ENCODE results near the gene NR1I2.

DNA sequence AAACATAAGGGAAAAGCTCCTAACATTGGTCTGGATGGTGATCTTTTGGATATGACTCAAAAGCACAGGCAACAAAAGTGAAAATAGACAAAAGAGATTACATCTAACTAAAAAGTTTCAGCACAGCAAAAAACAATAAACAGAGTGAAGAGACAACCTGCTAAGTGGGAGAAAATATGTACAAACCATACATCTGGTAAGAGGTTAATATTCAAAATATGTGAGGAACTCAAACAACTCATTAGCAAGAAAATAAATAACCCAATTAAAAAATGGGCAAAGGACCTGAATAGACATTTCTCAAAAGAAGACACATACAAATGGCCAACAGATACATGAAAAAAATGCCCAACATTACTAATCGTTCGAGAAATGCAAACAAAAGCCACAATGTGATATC is 19.0 kb upstream of the NR1I2 start:
- TF ChIP-seq, protein P1, sequence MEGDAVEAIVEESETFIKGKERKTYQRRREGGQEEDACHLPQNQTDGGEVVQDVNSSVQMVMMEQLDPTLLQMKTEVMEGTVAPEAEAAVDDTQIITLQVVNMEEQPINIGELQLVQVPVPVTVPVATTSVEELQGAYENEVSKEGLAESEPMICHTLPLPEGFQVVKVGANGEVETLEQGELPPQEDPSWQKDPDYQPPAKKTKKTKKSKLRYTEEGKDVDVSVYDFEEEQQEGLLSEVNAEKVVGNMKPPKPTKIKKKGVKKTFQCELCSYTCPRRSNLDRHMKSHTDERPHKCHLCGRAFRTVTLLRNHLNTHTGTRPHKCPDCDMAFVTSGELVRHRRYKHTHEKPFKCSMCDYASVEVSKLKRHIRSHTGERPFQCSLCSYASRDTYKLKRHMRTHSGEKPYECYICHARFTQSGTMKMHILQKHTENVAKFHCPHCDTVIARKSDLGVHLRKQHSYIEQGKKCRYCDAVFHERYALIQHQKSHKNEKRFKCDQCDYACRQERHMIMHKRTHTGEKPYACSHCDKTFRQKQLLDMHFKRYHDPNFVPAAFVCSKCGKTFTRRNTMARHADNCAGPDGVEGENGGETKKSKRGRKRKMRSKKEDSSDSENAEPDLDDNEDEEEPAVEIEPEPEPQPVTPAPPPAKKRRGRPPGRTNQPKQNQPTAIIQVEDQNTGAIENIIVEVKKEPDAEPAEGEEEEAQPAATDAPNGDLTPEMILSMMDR (IDR thresholded peaks at IDR 0.05; ENCODE audit: insufficient read depth, low read depth, low read length): no peak
- no peak for TF ChIP-seq EZH2 (IDR thresholded peaks at IDR 0.05; ENCODE audit: insufficient read depth, low read length)

Data from astrocyte (in vitro differentiated cells and primary cell).